ENCODE results near the gene GRM8.

DNA sequence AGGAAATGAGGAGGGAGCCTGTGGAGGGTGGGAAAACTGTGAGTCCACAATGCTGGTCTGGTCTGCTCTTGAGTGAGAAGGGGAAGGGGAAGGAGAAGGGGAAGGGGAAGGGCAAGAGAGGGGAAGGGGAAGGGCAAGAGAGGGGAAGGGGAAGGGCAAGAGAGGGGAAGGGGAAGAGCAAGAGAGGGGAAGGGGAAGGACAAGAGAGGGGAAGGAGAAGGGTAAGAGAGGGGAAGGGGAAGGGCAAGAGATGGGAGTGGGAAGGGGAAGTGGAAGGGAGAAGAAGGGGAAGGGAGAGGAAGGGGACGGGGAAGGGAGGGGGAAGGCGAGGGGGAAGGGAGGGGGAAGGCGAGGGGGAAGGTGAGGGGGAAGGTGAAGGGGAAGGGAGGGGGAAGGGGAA lies 213.2 kb downstream of the GRM8 start:
- TF ChIP-seq, protein P1, sequence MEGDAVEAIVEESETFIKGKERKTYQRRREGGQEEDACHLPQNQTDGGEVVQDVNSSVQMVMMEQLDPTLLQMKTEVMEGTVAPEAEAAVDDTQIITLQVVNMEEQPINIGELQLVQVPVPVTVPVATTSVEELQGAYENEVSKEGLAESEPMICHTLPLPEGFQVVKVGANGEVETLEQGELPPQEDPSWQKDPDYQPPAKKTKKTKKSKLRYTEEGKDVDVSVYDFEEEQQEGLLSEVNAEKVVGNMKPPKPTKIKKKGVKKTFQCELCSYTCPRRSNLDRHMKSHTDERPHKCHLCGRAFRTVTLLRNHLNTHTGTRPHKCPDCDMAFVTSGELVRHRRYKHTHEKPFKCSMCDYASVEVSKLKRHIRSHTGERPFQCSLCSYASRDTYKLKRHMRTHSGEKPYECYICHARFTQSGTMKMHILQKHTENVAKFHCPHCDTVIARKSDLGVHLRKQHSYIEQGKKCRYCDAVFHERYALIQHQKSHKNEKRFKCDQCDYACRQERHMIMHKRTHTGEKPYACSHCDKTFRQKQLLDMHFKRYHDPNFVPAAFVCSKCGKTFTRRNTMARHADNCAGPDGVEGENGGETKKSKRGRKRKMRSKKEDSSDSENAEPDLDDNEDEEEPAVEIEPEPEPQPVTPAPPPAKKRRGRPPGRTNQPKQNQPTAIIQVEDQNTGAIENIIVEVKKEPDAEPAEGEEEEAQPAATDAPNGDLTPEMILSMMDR (IDR thresholded peaks at IDR 0.05), result no peak
- TF ChIP-seq, protein P2, sequence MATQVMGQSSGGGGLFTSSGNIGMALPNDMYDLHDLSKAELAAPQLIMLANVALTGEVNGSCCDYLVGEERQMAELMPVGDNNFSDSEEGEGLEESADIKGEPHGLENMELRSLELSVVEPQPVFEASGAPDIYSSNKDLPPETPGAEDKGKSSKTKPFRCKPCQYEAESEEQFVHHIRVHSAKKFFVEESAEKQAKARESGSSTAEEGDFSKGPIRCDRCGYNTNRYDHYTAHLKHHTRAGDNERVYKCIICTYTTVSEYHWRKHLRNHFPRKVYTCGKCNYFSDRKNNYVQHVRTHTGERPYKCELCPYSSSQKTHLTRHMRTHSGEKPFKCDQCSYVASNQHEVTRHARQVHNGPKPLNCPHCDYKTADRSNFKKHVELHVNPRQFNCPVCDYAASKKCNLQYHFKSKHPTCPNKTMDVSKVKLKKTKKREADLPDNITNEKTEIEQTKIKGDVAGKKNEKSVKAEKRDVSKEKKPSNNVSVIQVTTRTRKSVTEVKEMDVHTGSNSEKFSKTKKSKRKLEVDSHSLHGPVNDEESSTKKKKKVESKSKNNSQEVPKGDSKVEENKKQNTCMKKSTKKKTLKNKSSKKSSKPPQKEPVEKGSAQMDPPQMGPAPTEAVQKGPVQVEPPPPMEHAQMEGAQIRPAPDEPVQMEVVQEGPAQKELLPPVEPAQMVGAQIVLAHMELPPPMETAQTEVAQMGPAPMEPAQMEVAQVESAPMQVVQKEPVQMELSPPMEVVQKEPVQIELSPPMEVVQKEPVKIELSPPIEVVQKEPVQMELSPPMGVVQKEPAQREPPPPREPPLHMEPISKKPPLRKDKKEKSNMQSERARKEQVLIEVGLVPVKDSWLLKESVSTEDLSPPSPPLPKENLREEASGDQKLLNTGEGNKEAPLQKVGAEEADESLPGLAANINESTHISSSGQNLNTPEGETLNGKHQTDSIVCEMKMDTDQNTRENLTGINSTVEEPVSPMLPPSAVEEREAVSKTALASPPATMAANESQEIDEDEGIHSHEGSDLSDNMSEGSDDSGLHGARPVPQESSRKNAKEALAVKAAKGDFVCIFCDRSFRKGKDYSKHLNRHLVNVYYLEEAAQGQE (IDR thresholded peaks at IDR 0.05; ENCODE audit: insufficient read depth in 1 of 2, low read depth in 2 of 2, low read length in 1 of 2), result no peak
- TF ChIP-seq POLR2AphosphoS5 (IDR thresholded peaks at IDR 0.05; ENCODE audit: low read depth, low read length), result no peak
- no peak for TF ChIP-seq SIN3A (IDR thresholded peaks at IDR 0.05; ENCODE audit: borderline replicate concordance, insufficient read depth, low read depth, low read length)
- no peak for TF ChIP-seq TCF7L2 (IDR thresholded peaks at IDR 0.05; ENCODE audit: low read depth, low read length)
